NCI-H1436 (cell line): ENCODE results near the gene ZMYND8.
"Not testable (repeated sequence)": the region's sequence is repeated elsewhere in the genome, so short reads cannot be mapped to it uniquely, and the experiment has no call there.

Experiments
- DNase-seq: peaks from one replicate; lab custom pipeline; 2025; lab: John Stamatoyannopoulos, UW

Gene ZMYND8

GRCh38 chr20:47310729-47311128, 45.8 kb downstream of the ZMYND8 start:
- DNase-seq: no peak

GRCh38 chr20:47309806-47310426, 46.6 kb downstream of the ZMYND8 start:
- DNase-seq: no peak

GRCh38 chr20:47309394-47309793, 47.1 kb downstream of the ZMYND8 start:
- no peak for DNase-seq

- not testable (repeated sequence) for DNase-seq
Observed at GRCh38 chr20:47307569-47307968, 48.9 kb downstream of the ZMYND8 start.

GRCh38 chr20:47306755-47307370, 49.6 kb downstream of the ZMYND8 start:
- DNase-seq: no peak

- no peak for DNase-seq
Observed at GRCh38 chr20:47306095-47306494, 50.4 kb downstream of the ZMYND8 start.

- DNase-seq: no peak
Observed at GRCh38 chr20:47305667-47306066, 50.8 kb downstream of the ZMYND8 start.

- DNase-seq: no peak
Observed at GRCh38 chr20:47304287-47304686, 52.2 kb downstream of the ZMYND8 start.

- no peak for DNase-seq
Observed at GRCh38 chr20:47303736-47304135, 52.8 kb downstream of the ZMYND8 start.

GRCh38 chr20:47300071-47300470, 56.4 kb downstream of the ZMYND8 start:
- DNase-seq: no peak

GRCh38 chr20:47298624-47299023, 57.9 kb downstream of the ZMYND8 start:
- DNase-seq: no peak

GRCh38 chr20:47297746-47298145, 58.8 kb downstream of the ZMYND8 start:
- no peak for DNase-seq

- no peak for DNase-seq
Observed at GRCh38 chr20:47296950-47297349, 59.5 kb downstream of the ZMYND8 start.

- no peak for DNase-seq
Observed at GRCh38 chr20:47295921-47296426, 60.5 kb downstream of the ZMYND8 start.

- no peak for DNase-seq
Observed at GRCh38 chr20:47295129-47295813, 61.2 kb downstream of the ZMYND8 start.

GRCh38 chr20:47293631-47294030, 62.9 kb downstream of the ZMYND8 start:
- DNase-seq: no peak

- no peak for DNase-seq
Observed at GRCh38 chr20:47292581-47292980, 63.9 kb downstream of the ZMYND8 start.

GRCh38 chr20:47290666-47291430, 65.7 kb downstream of the ZMYND8 start:
- DNase-seq: no peak

- DNase-seq: no peak
Observed at GRCh38 chr20:47290008-47290407, 66.5 kb downstream of the ZMYND8 start.

- no peak for DNase-seq
Observed at GRCh38 chr20:47289096-47289495, 67.4 kb downstream of the ZMYND8 start.

GRCh38 chr20:47288530-47288929, 68.0 kb downstream of the ZMYND8 start:
- not testable (repeated sequence) for DNase-seq

- DNase-seq: no peak
Observed at GRCh38 chr20:47287609-47288144, 68.8 kb downstream of the ZMYND8 start.
